HepG2 (cell line): Measurements from ENCODE around the gene UBE2O. TPM values are rescaled to one million over a fixed set of nuclear protein-coding genes. Genes with fewer than 3 reads are reported as not detected.

ENCODE experiments used
- ATAC-seq: fragments of 200-7000 bp; cut with Tn5 transposase; 3 replicates; pipeline ENCODE4 v1.9.1; 2020; ENCODE audit warnings: mild to moderate bottlenecking, moderate library complexity
- BruUV-seq: library from RNA; stranded (reverse); fragments of 400-500 nt; replicated peaks from 2 replicates; lab custom pipeline; 2021; lab: Mats Ljungman, UMichigan
- CTCF ChIA-PET: fragments of 300-600 bp; formaldehyde crosslinking; extraction: SDS; loops from one replicate; lab custom pipeline; 2021; ENCODE audit warnings: low total read pairs, inconsistent platforms, low intra/inter-chr PET ratio; lab: Yijun Ruan, JAX
- POLR2A ChIA-PET: fragments of 350-600 bp; sonication (Branson Sonifier 250); formaldehyde crosslinking; loops from one replicate; lab custom pipeline; 2020; ENCODE audit warnings: antibody characterized with exemption, inconsistent platforms; lab: Yijun Ruan, JAX
- DNase-seq: peaks from one replicate; pipeline ENCODE4 v3.0.0-alpha.2; 2015; ENCODE audit warnings: low spot score
- FAIRE-seq: peaks from 3 replicates; lab custom pipeline; 2011; peaks lifted over from hg19 to GRCh38; lab: Jason Lieb, UNC
- H2AFZ ChIP-seq: one replicate; pipeline ENCODE4 v1.6.1; 2011; ENCODE audit warnings: low read length, inconsistent platforms
- H3K27ac ChIP-seq: fragments of 300-600 bp; 3 replicates; pipeline ENCODE4 v1.8.0; 2011; ENCODE audit warnings: mixed run types, mild to moderate bottlenecking, mixed read lengths, low read length, inconsistent platforms; ENCODE audit not compliant: insufficient read depth; ENCODE audit errors: extremely low read length
- H3K27me3 ChIP-seq, 2 experiments: fragments of 200-600 bp in 1 of 2; 2 replicates in 1 of 2; 3 replicates in 1 of 2; pipeline versions ENCODE4 v1.6.0 to v1.8.0; 2011; ENCODE audit warnings: low read length in 2 of 2, mild to moderate bottlenecking in 2 of 2, moderate library complexity in 2 of 2, inconsistent platforms in 1 of 2; ENCODE audit not compliant: insufficient read depth in 2 of 2, control insufficient read depth in 1 of 2
- H3K36me3 ChIP-seq, 2 experiments: fragments of 200-600 bp in 1 of 2; replicated peaks in 1 of 2; 2 replicates in 1 of 2; 3 replicates in 1 of 2; pipeline versions ENCODE4 v1.5.1 to v1.8.0; 2011; ENCODE audit warnings: low read length in 2 of 2, inconsistent platforms in 1 of 2; ENCODE audit not compliant: insufficient read depth in 2 of 2, control insufficient read depth in 1 of 2
- H3K4me1 ChIP-seq: 2 replicates; pipeline ENCODE4 v1.5.1; 2012; ENCODE audit warnings: low read length, inconsistent platforms; ENCODE audit not compliant: insufficient read depth
- H3K4me2 ChIP-seq: 2 replicates; pipeline ENCODE4 v1.6.0; 2011; ENCODE audit warnings: low read depth, low read length, inconsistent platforms
- H3K4me3 ChIP-seq, 3 experiments: fragments of 200-600 bp in 1 of 3; sonication (generic), shearing (Covaris generic) in 1 of 3; replicated peaks in 1 of 3; 2 replicates each; pipeline ENCODE4 v1.5.1; 2011 to 2016; ENCODE audit warnings: low read length in 3 of 3, inconsistent platforms in 2 of 3, low read depth in 2 of 3, mild to moderate bottlenecking in 2 of 3, control low read depth in 1 of 3, mixed read lengths in 1 of 3; ENCODE audit not compliant: insufficient read depth in 1 of 3
- H3K79me2 ChIP-seq: one replicate; pipeline ENCODE4 v1.6.1; 2011; ENCODE audit warnings: low read length, inconsistent platforms; ENCODE audit not compliant: insufficient read depth
- H3K9ac ChIP-seq: 2 replicates; pipeline ENCODE4 v1.6.0; 2011; ENCODE audit warnings: mild to moderate bottlenecking, low read depth, low read length, inconsistent platforms; ENCODE audit not compliant: insufficient read depth
- H3K9me3 ChIP-seq: 2 replicates; pipeline ENCODE4 v1.5.1; 2012; ENCODE audit warnings: mild to moderate bottlenecking, low read length
- H4K20me1 ChIP-seq: 2 replicates; pipeline ENCODE4 v1.6.0; 2011; ENCODE audit warnings: inconsistent platforms, mild to moderate bottlenecking, low read length, moderate library complexity; ENCODE audit not compliant: insufficient read depth
- AGO2 ChIP-seq: fragments of 200-400 bp; formaldehyde crosslinking; optimal IDR thresholded peaks from 2 replicates; pipeline ENCODE3; 2017; ENCODE audit warnings: mild to moderate bottlenecking, low read depth, low read length, moderate library complexity
- ARID4A ChIP-seq: sonication (generic); formaldehyde crosslinking; IDR thresholded peaks from 2 replicates; pipeline ENCODE4 v1.5.0; 2020; ENCODE audit warnings: mild to moderate bottlenecking, missing genetic modification reagents, borderline replicate concordance
- DMAP1 ChIP-seq: IDR thresholded peaks from 2 replicates; pipeline ENCODE4 v1.6.1; 2016
- MAZ ChIP-seq, 2 experiments: sonication (generic) in 1 of 2; formaldehyde crosslinking in 1 of 2; IDR thresholded peaks; 2 replicates each; pipeline versions ENCODE4 v1.5.0 to v1.6.1; 2012 to 2020; ENCODE audit warnings: low read depth in 2 of 2, mild to moderate bottlenecking in 2 of 2, borderline replicate concordance in 1 of 2, improper control_type of control experiment in 1 of 2, low read length in 1 of 2, missing genetic modification reagents in 1 of 2, moderate library complexity in 1 of 2
- MYNN ChIP-seq: sonication (generic); formaldehyde crosslinking; IDR thresholded peaks from 2 replicates; pipeline ENCODE4 v1.4.0; 2020; ENCODE audit warnings: mild to moderate bottlenecking, low read depth, missing genetic modification reagents
- NFE2L1 ChIP-seq: sonication (generic); formaldehyde crosslinking; IDR thresholded peaks from 2 replicates; pipeline ENCODE4 v1.4.0; 2020; ENCODE audit warnings: missing genetic modification reagents, mild to moderate bottlenecking, borderline replicate concordance
- NFYC ChIP-seq: IDR thresholded peaks from 2 replicates; pipeline ENCODE4 v1.6.1; 2016; ENCODE audit warnings: missing genetic modification reagents, missing compliant biosample characterization
- SRSF4 ChIP-seq: fragments of 200-400 bp; formaldehyde crosslinking; IDR thresholded peaks from one replicate; pipeline ENCODE4 v1.6.1; 2018; ENCODE audit warnings: mild to moderate bottlenecking, low read depth, low read length, moderate library complexity; ENCODE audit not compliant: poor library complexity, severe bottlenecking
- ZNF552 ChIP-seq: sonication (generic); formaldehyde crosslinking; IDR thresholded peaks from 2 replicates; pipeline ENCODE4 v1.9.0; 2022; ENCODE audit warnings: missing genetic modification reagents, mild to moderate bottlenecking, borderline replicate concordance
- ZNF567 ChIP-seq: sonication (generic); formaldehyde crosslinking; IDR thresholded peaks from 2 replicates; pipeline ENCODE4 v1.8.1; 2023; ENCODE audit warnings: mild to moderate bottlenecking, missing genetic modification reagents, borderline replicate concordance
- ZNF615 ChIP-seq: sonication (generic); formaldehyde crosslinking; IDR thresholded peaks from 2 replicates; pipeline ENCODE4 v1.5.0; 2020; ENCODE audit warnings: mild to moderate bottlenecking, missing genetic modification reagents, borderline replicate concordance
- WGBS: methylation state at CpG from one replicate; pipeline ENCODE4 v1.1.6; 2017; ENCODE audit warnings: low lambda C conversion rate; 5-methylcytosine and 5-hydroxymethylcytosine counted together
- in situ Hi-C: cut with HindIII; loops from 2 replicates; pipeline ENCODE4 v1.10.0; 2017; ENCODE audit warnings: low pct_unique_long_range_greater_than_20kb; ENCODE audit not compliant: extremely low pct_ligation_motif_present
- intact Hi-C: fragments of 100-400 bp; cut with micrococcal nuclease; formaldehyde crosslinking; loops from one replicate; pipeline ENCODE4 v1.10.0; 2022; ENCODE audit not compliant: unreplicated experiment
- polyA plus RNA-seq, 8 experiments: library from polyadenylated mRNA; depleted of rRNA in 3 of 8; stranded (reverse) in 7 of 8; unstranded in 1 of 8; fragments of >200 nt; fragmentation: Illumina TruSeq in 4 of 8; extraction: Trizol in 4 of 8; gene quantifications; 2 replicates each; pipeline versions ENCODE4 v1.2.1 to v1.2.3, GENCODE V29; 2011 to 2016; ENCODE audit warnings: low read depth in 4 of 8, missing spikeins in 1 of 8, mixed read lengths in 1 of 8; ENCODE audit not compliant: insufficient read depth in 1 of 8
- total RNA-seq, 5 experiments: library from RNA; depleted of rRNA; stranded (reverse); fragments of >200 nt; fragmentation: Illumina TruSeq; extraction: Trizol; gene quantifications; 2 replicates each; pipeline ENCODE4 v1.2.3, GENCODE V29; 2016; ENCODE audit warnings: low read depth in 1 of 5

The UBE2O gene
- total and polyA plus RNA-seq, 2 of the 13 experiments (the other 11 are each of a cell fraction or from before 2014, with no cell fraction given), result 21.5 to 23.5 TPM

GRCh38 chr17:76481071-76481655, 28.2 kb upstream of the UBE2O start:
- intact Hi-C loops, result no loop called here
- no peaks in the 10 kb centered on the region for H3K79me2 ChIP-seq
- no peak overlapping the region for H2AFZ ChIP-seq
- WGBS, result 93% methylated on average over 20 of the region's 21 CpGs
- in situ Hi-C loops, result no loop called here
- H3K27me3 ChIP-seq, result no peaks in the 10 kb centered on the region
- no peaks in the 10 kb centered on the region for H3K9me3 ChIP-seq
- peak; percentile 33; the same call in 1 of the 2 replicates for TF ChIP-seq ARID4A (CRISPR knock-in tag)
- no peak for TF ChIP-seq NFYC (CRISPR knock-in tag)
- TF ChIP-seq MYNN (CRISPR knock-in tag), result no peak
- no peak for TF ChIP-seq DMAP1 (CRISPR knock-in tag)
- no peak for TF ChIP-seq ZNF615
- TF ChIP-seq SRSF4, result no peak
- no peak for TF ChIP-seq MAZ (IDR thresholded peaks at IDR 0.05; ENCODE audit: borderline replicate concordance, low read depth, low read length)
- TF ChIP-seq MAZ (CRISPR knock-in tag; IDR thresholded peaks at IDR 0.05; ENCODE audit: low read depth), result no peak
- peak; percentile 37 for TF ChIP-seq AGO2
- no peak for TF ChIP-seq ZNF552 (CRISPR knock-in tag)
- no peak for TF ChIP-seq NFE2L1 (CRISPR knock-in tag)
- TF ChIP-seq ZNF567 (CRISPR knock-in tag), result no peak
- no peak overlapping the region for H3K4me2 ChIP-seq
- DNase-seq, result no peak
- CTCF ChIA-PET, result no interaction called here
- no peaks in the 10 kb centered on the region for H4K20me1 ChIP-seq
- peaks cover 34% of the 10 kb centered on the region for H3K4me1 ChIP-seq
- H3K36me3 ChIP-seq, result no peaks in the 10 kb centered on the region; a peak in 1 of 5 replicates
- no peak for ATAC-seq
- H3K4me3 ChIP-seq, result no peak overlapping the region
- H3K9ac ChIP-seq, result no peak overlapping the region; the same call in 1 of the 2 replicates
- BruUV-seq, result no TSS peak
- POLR2A ChIA-PET, result interaction anchor here (1.5 kb wide), 1 partner anchor 19 kb away, joined by 11 read pairs; no protein-coding TSS in a partner anchor
- H3K27ac ChIP-seq, result no peak overlapping the region
- FAIRE-seq, result no peak
